Measurements from ENCODE around the gene PEX19.

Gene PEX19

DNA sequence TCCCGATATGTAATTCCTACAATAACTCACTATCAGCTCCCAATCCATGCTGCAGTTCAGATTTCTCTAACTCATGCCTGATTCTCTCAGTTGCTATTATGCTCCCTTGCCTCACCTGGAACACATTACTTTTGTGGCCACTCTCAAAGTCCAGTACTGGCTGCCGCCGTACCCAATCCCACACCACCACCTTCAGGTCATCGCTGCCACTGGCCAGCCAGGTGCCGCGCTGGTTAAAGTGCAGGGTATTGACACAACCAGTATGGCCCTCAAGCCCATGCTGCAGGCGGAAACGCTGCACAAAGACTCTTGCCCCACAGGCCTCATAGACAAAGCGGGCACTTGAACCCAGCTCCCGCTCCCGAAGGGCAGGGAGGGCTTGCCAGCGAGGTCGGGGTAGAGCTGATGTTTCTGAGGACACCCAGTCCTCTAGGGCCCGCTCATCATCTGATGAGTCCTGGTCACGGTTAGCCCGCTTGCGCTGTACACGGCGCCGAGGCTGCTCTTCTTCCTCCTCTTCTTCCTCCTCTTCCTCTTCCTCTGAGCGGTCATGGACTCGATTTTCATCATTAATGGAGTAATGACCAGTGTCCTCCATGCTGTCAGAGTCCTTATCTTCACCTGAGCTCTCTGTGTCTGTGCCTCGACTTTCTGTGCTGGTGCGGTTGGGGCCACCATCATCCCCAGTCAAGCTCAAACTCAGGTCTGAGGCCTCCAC is 45.2 kb downstream of the PEX19 start:
- Mint-ChIP-seq H3K9me3 (no peaks in the 10 kb centered on the region), H3K4me3 (no peak overlapping the region), H3K4me1 (peaks cover 12 to 23% of the 10 kb centered on the region in 2 donors), H3K27me3 (no peaks in the 10 kb centered on the region), H3K36me3 (peaks cover 29 to 44% of the 10 kb centered on the region in 2 donors), H3K27ac (no peak overlapping the region)
- ATAC-seq (replicated peaks): no peak
- DNase-seq: no peak

DNA sequence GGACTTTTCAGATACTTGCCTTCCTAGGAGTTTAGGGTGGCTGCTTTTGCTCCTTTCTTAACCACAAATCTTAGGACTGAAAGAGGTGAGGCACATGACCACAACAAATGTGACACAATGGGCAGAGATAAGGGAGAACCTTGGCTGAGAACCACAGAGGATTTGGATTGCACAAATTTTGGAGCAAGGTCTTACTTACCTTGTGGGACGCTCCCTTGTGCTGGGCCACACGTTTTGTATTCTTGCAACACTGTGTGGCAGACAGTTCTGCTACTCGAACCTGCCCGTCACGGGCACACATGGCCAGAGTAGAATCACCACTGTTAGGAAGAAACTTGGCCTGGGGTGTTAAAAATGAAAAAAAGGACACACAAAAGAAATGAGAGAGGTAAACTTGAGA is 46.5 kb downstream of the PEX19 start:
- Mint-ChIP-seq H3K4me3 (no peak overlapping the region), H3K27me3 (no peaks in the 10 kb centered on the region), H3K27ac (no peak overlapping the region), H3K9me3 (no peaks in the 10 kb centered on the region), H3K36me3 (peaks cover 31 to 45% of the 10 kb centered on the region in 2 donors), H3K4me1 (peaks cover 11 to 21% of the 10 kb centered on the region in 2 donors)
- DNase-seq: no peak
- ATAC-seq (replicated peaks): no peak

DNA sequence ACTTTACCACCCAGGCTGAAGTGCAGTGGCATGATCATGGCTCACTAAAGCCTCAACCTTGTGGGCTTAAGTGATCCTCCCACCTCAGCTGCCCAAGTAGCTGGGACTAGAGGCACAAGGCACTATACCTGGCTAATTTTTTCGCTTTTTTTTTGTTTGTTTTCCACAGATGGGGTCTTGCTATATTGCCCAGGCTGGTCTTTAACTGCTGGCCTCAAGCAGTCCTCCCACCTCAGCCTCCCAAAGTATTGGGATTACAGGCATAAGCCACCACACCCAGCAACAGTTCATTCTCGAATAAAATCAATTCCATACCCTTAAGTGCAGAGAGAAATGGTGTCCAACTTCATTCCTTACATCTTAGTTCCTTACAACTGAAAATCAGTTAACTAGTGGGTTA is 47.4 kb downstream of the PEX19 start:
- DNase-seq (no peak), ATAC-seq (replicated peaks) (no peak)
- Mint-ChIP-seq H3K9me3 (no peaks in the 10 kb centered on the region), H3K4me3 (no peak overlapping the region), H3K4me1 (peaks cover 11 to 21% of the 10 kb centered on the region in 2 donors), H3K36me3 (peaks cover 28 to 39% of the 10 kb centered on the region in 2 donors), H3K27ac (no peak overlapping the region), H3K27me3 (no peaks in the 10 kb centered on the region)

DNA sequence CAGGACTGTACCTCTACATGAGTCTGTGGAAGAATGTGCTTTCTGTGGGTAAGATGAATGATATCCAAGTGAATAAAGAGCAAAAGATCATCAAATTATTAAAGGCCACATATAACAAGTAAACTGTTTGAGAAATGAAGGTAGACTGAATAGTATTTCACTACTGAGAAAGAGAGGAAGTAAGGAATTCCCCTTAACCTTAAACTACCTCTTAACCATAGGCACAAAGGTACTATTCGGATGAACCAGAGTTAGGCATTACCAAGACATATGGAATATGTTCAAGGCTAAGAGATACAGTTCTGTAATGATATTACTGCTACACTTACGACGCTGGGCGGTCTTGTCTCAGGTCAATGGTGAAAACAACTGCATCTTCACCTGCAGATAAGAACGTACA is 48.1 kb downstream of the PEX19 start:
- Mint-ChIP-seq H3K36me3 (peaks cover 27 to 37% of the 10 kb centered on the region in 2 donors), H3K27me3 (no peaks in the 10 kb centered on the region), H3K27ac (no peak overlapping the region), H3K9me3 (no peaks in the 10 kb centered on the region), H3K4me1 (peaks cover 11 to 21% of the 10 kb centered on the region in 2 donors), H3K4me3 (no peak overlapping the region)
- DNase-seq: no peak
- peak; percentile 80 to 92 for ATAC-seq (replicated peaks)

DNA sequence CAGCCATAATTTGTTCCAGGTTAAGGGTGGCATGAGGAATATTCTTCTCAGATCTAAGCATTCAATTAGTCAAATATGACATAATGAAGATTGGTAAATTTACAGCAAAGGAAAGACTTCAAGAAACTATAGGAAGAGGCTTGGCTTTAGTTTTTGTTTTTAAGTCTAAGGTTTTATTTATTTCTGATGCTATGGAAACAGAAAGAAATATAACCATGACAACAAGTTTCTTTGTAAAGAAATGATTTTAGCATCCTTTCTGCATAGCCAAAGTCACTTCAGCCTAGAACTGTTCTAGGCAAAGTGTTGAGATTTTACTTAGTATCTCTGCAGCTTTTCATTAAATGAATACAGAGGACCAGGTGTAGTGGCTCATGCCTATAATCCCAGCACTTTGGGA is 52.0 kb downstream of the PEX19 start:
- ATAC-seq (replicated peaks): no peak
- Mint-ChIP-seq H3K27ac (no peak overlapping the region), H3K36me3 (peaks cover 24 to 37% of the 10 kb centered on the region in 2 donors), H3K27me3 (no peaks in the 10 kb centered on the region), H3K4me3 (no peak overlapping the region), H3K4me1 (peaks cover 6 to 14% of the 10 kb centered on the region in 2 donors), H3K9me3 (no peaks in the 10 kb centered on the region)
- no peak for DNase-seq

DNA sequence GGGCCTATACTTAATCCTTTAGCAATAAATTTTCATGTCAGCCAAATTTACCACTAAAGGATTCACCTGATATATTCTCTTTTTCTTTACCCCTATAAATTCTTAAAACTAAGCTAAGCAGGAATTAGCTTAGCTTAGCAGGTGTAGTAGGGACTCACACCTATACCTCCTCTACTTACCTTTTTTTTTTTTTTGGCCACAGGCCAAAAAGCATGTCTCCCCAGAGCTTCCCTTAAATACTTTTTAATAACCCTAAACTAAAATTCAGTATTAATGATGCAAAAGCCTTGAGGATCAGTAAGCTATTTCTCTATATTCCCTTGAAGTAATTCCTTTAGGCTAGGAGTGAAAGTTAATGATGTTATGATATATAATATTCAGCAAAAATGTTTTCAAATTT is 56.5 kb downstream of the PEX19 start:
- no peak for ATAC-seq (replicated peaks)
- Mint-ChIP-seq H3K27me3 (no peaks in the 10 kb centered on the region), H3K4me3 (no peak overlapping the region), H3K4me1 (no peaks in the 10 kb centered on the region), H3K9me3 (no peaks in the 10 kb centered on the region), H3K27ac (no peak overlapping the region), H3K36me3 (peaks cover 28 to 32% of the 10 kb centered on the region in 2 donors)
- DNase-seq: no peak

DNA sequence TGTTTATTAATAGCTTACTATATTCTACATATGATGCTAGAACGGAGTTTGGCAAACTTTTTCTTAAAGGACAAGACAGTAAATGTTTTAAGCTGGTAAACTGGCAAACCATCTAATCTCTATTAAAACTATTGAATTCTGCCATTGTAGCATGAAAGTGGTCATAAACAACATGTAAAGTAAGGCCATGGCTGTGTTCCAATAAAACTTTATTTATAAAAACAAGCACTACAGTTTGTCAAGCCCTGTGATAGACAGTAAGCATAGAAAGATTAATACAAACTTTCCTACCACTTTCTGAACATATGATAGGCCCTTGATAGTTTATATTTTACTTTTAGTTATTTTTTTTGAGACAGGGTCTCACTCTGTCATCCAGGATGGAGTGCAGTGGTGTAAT is 57.4 kb downstream of the PEX19 start:
- H3K27me3 Mint-ChIP-seq: no peaks in the 10 kb centered on the region
- ATAC-seq (replicated peaks): no peak
- no peak for DNase-seq
- H3K4me1 Mint-ChIP-seq: no peaks in the 10 kb centered on the region
- H3K27ac Mint-ChIP-seq: no peak overlapping the region
- no peaks in the 10 kb centered on the region for H3K9me3 Mint-ChIP-seq
- peaks cover 34 to 36% of the 10 kb centered on the region in 2 donors for H3K36me3 Mint-ChIP-seq
- no peak overlapping the region for H3K4me3 Mint-ChIP-seq

DNA sequence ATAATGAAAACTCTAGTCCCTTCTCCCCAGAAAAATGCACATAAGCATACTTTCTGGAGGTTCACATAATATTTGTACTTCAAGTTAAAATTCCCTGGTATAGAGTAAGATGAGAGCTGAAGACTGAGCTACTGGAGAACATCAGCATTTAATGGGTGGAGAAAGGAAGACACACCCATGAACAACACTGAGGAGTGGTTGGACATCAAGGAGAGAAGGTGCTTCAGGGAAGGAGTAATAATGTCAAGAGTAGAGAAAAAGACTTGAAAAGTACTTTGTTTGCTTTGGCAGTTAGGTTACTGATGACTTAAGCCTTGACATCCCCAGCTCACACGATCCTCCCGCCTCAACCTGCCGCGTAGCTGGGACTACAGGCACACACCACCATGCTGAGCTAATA is 57.9 kb downstream of the PEX19 start:
- Mint-ChIP-seq H3K4me3 (no peak overlapping the region), H3K27me3 (no peaks in the 10 kb centered on the region), H3K9me3 (no peaks in the 10 kb centered on the region), H3K27ac (peak overlapping the region; percentile 22), H3K36me3 (peaks cover 36 to 40% of the 10 kb centered on the region in 2 donors), H3K4me1 (no peaks in the 10 kb centered on the region)
- no peak for DNase-seq
- no peak for ATAC-seq (replicated peaks)
